HG03558 (cell line): ENCODE results near the gene NRTN.
"Not testable (repeated sequence)": the region's sequence is repeated elsewhere in the genome, so short reads cannot be mapped to it uniquely, and the experiment has no call there.

Experiments
- ATAC-seq: cut with Tn5 transposase; IDR thresholded peaks from one replicate; pipeline ENCODE4 v1.9.1; 2021; ENCODE audit warnings: moderate number of reproducible peaks; ENCODE audit not compliant: unreplicated experiment; ENCODE audit errors: extremely low read depth

The NRTN gene

GRCh38 chr19:5864013-5864720 is 59.3 kb downstream of the NRTN start:
- ATAC-seq, result no peak

- no peak for ATAC-seq
Observed at GRCh38 chr19:5864725-5865486, 60.0 kb downstream of the NRTN start.

GRCh38 chr19:5865772-5866171 is 60.9 kb downstream of the NRTN start:
- ATAC-seq, result no peak

- ATAC-seq, result no peak
Observed at GRCh38 chr19:5867201-5868136, 62.6 kb downstream of the NRTN start.

- no peak for ATAC-seq
Observed at GRCh38 chr19:5870986-5871394, 66.1 kb downstream of the NRTN start.

- no peak for ATAC-seq
Observed at GRCh38 chr19:5873617-5874199, 68.8 kb downstream of the NRTN start.

GRCh38 chr19:5874496-5874895 is 69.6 kb downstream of the NRTN start:
- not testable (repeated sequence) for ATAC-seq

- no peak for ATAC-seq
Observed at GRCh38 chr19:5877427-5877826, 72.6 kb downstream of the NRTN start.

GRCh38 chr19:5877882-5878281 is 73.0 kb downstream of the NRTN start:
- no peak for ATAC-seq
